NCI-H2107 (cell line): ENCODE data around the gene SLC27A5.
"Not testable (repeated sequence)": the region's sequence is repeated elsewhere in the genome, so short reads cannot be mapped to it uniquely, and the experiment has no call there.

Source experiments
- DNase-seq: peaks from one replicate; lab custom pipeline; 2025; lab: John Stamatoyannopoulos, UW

Gene SLC27A5

GRCh38 chr19:58468216-58468839 lies 43.5 kb downstream of the SLC27A5 start:
- no peak for DNase-seq

GRCh38 chr19:58466760-58467589 lies 44.8 kb downstream of the SLC27A5 start, which contains the start of gene ZNF324:
Gene ZNF324 (plus strand): TSS chr19:58467080. CDS start chr19:58469186, 2,106 bp downstream.
- DNase-seq: peak; percentile 97

GRCh38 chr19:58466089-58466759 lies 45.6 kb downstream of the SLC27A5 start:
- DNase-seq: no peak

GRCh38 chr19:58460039-58460438 lies 51.8 kb downstream of the SLC27A5 start:
- no peak for DNase-seq

- no peak for DNase-seq
Measured at GRCh38 chr19:58456111-58456510, 55.7 kb downstream of the SLC27A5 start.

GRCh38 chr19:58455306-58455705 lies 56.5 kb downstream of the SLC27A5 start:
- DNase-seq: no peak

- no peak for DNase-seq
Measured at GRCh38 chr19:58453743-58454142, 58.0 kb downstream of the SLC27A5 start.

- peak; percentile 93 for DNase-seq
Measured at GRCh38 chr19:58451358-58452101, 60.3 kb downstream of the SLC27A5 start, which contains the start of gene ZNF324B. Gene ZNF324B (plus strand): TSS chr19:58451622. CDS start chr19:58453702, 2,080 bp downstream.

- no peak for DNase-seq
Measured at GRCh38 chr19:58450856-58451357, 60.9 kb downstream of the SLC27A5 start.

- DNase-seq: not testable (repeated sequence)
Measured at GRCh38 chr19:58449980-58450379, 61.8 kb downstream of the SLC27A5 start.

- DNase-seq: not testable (repeated sequence)
Measured at GRCh38 chr19:58448860-58449259, 62.9 kb downstream of the SLC27A5 start.
